GM12878 (cell line): ENCODE results near the gene TOP1. TPM values are rescaled to one million over a fixed set of nuclear protein-coding genes. Genes with fewer than 3 reads are reported as not detected.

Source experiments
- ATAC-seq: fragments of 200-7000 bp; cut with Tn5 transposase; 3 replicates; pipeline ENCODE4 v1.9.1; 2020; ENCODE audit warnings: mild to moderate bottlenecking, moderate library complexity
- BruUV-seq: library from RNA; stranded (reverse); fragments of 400-500 nt; replicated peaks from 2 replicates; lab custom pipeline; 2021; lab: Mats Ljungman, UMichigan
- CTCF ChIA-PET: fragments of 300-600 bp; sonication (Branson Sonifier 250); formaldehyde crosslinking; extraction: SDS; loops from one replicate; lab custom pipeline; 2021; ENCODE audit warnings: inconsistent platforms; lab: Yijun Ruan, JAX
- POLR2A ChIA-PET: fragments of 350-600 bp; formaldehyde crosslinking; extraction: SDS; loops from one replicate; lab custom pipeline; 2021; ENCODE audit warnings: inconsistent platforms; lab: Charles Lee
- RAD21 ChIA-PET: fragments of 300-600 bp; sonication (Branson Sonifier 250); formaldehyde crosslinking; loops from one replicate; lab custom pipeline; 2023; ENCODE audit warnings: antibody characterized with exemption; ENCODE audit not compliant: unreplicated experiment; lab: Charles Lee
- SMC1A ChIA-PET: fragments of 300-600 bp; sonication (Branson Sonifier 250); formaldehyde crosslinking; loops from one replicate; lab custom pipeline; 2023; ENCODE audit not compliant: unreplicated experiment, uncharacterized antibody; lab: Charles Lee
- DNase-seq: peaks from one replicate; pipeline ENCODE4 v3.0.0-alpha.2; 2011; ENCODE audit warnings: low read depth, low spot score
- FAIRE-seq: peaks from 3 replicates; lab custom pipeline; 2011; peaks lifted over from hg19 to GRCh38; lab: Jason Lieb, UNC
- H2AFZ ChIP-seq: 2 replicates; pipeline ENCODE4 v1.6.0; 2011; ENCODE audit warnings: low read depth, low read length, control low read depth; ENCODE audit not compliant: control insufficient read depth
- H3K27ac ChIP-seq: 2 replicates; pipeline ENCODE4 v1.5.1; 2011; ENCODE audit warnings: control low read depth; ENCODE audit not compliant: control insufficient read depth, insufficient read depth
- H3K27me3 ChIP-seq, 2 experiments: replicated peaks in 1 of 2; 2 replicates each; pipeline versions ENCODE4 v1.6.0 to v1.6.1; 2011; ENCODE audit warnings: low read length in 1 of 2; ENCODE audit not compliant: control insufficient read depth in 2 of 2, insufficient read depth in 2 of 2
- H3K36me3 ChIP-seq, 2 experiments: 2 replicates each; pipeline ENCODE4 v1.5.1; 2011; ENCODE audit warnings: low read length in 1 of 2; ENCODE audit not compliant: control insufficient read depth in 2 of 2, insufficient read depth in 2 of 2
- H3K4me1 ChIP-seq: 2 replicates; pipeline ENCODE4 v1.6.1; 2011; ENCODE audit warnings: mild to moderate bottlenecking, low read length, moderate library complexity, mixed read lengths; ENCODE audit not compliant: control insufficient read depth, insufficient read depth
- H3K4me2 ChIP-seq: 2 replicates; pipeline ENCODE4 v1.6.0; 2011; ENCODE audit warnings: control low read depth; ENCODE audit not compliant: control insufficient read depth, insufficient read depth
- H3K4me3 ChIP-seq: fragments of 200-600 bp; sonication (generic); 2 replicates; pipeline ENCODE4 v1.5.1; 2016
- H3K79me2 ChIP-seq: 2 replicates; pipeline ENCODE4 v1.6.0; 2011; ENCODE audit warnings: low read length; ENCODE audit not compliant: control insufficient read depth, insufficient read depth
- H3K9ac ChIP-seq: 2 replicates; pipeline ENCODE4 v1.8.0; 2011; ENCODE audit warnings: low read length, control low read depth, mixed read lengths; ENCODE audit not compliant: control insufficient read depth, insufficient read depth
- H3K9me3 ChIP-seq: replicated peaks from 3 replicates; pipeline ENCODE4 v1.5.1; 2011; ENCODE audit warnings: mild to moderate bottlenecking, low read length; ENCODE audit not compliant: control insufficient read depth, insufficient read depth
- H4K20me1 ChIP-seq: 2 replicates; pipeline ENCODE4 v1.6.0; 2011; ENCODE audit not compliant: control insufficient read depth, insufficient read depth
- ATF2 ChIP-seq: IDR thresholded peaks from 2 replicates; pipeline ENCODE4 v1.6.1; 2012; ENCODE audit warnings: low read length, inconsistent platforms
- MTA3 ChIP-seq: IDR thresholded peaks from 2 replicates; pipeline ENCODE4 v1.6.1; 2012; ENCODE audit warnings: low read length, inconsistent platforms, borderline replicate concordance
- POLR2AphosphoS2 ChIP-seq: IDR thresholded peaks from 2 replicates; pipeline ENCODE4 v1.6.1; 2011; ENCODE audit warnings: low read depth, mild to moderate bottlenecking, low read length, improper control_type of control experiment, moderate library complexity
- SPI1 ChIP-seq: IDR thresholded peaks from 2 replicates; pipeline ENCODE4 v1.6.1; 2011; ENCODE audit warnings: low read depth, mild to moderate bottlenecking, low read length, moderate library complexity, borderline replicate concordance; ENCODE audit not compliant: insufficient read depth
- WRNIP1 ChIP-seq: IDR thresholded peaks from 2 replicates; pipeline ENCODE4 v1.6.1; 2011; ENCODE audit warnings: low read depth, low read length, improper control_type of control experiment, borderline replicate concordance
- WGBS: methylation state at CpG from one replicate; pipeline ENCODE4 v1.1.6; 2016; ENCODE audit warnings: low lambda C conversion rate; ENCODE audit not compliant: insufficient replicate concordance, insufficient coverage; ENCODE audit errors: missing lambda C conversion rate; 5-methylcytosine and 5-hydroxymethylcytosine counted together
- in situ Hi-C: fragments of 300-500 bp; cut with MboI; formaldehyde crosslinking; loops from 9 replicates; pipeline ENCODE4 v1.14.3; 2018; ENCODE audit warnings: mixed read lengths
- intact Hi-C: fragments of 100-400 bp; cut with micrococcal nuclease; formaldehyde crosslinking; loops from one replicate; pipeline ENCODE4 v1.14.2; 2022; ENCODE audit not compliant: unreplicated experiment
- polyA plus RNA-seq, 11 experiments: library from polyadenylated mRNA; depleted of rRNA in 4 of 11; unstranded in 6 of 11; stranded (reverse) in 5 of 11; fragments of >200 nt; fragmentation: Nextera tagmentation in 4 of 11; fragmentation: Illumina TruSeq in 1 of 11; extraction: Ambion mirVana in 4 of 11; extraction: Trizol in 1 of 11; gene quantifications; 1 replicate in 1 of 11; 2 replicates in 10 of 11; pipeline versions ENCODE4 v1.2.1 to v1.2.3, GENCODE V29; 2011 to 2016; ENCODE audit warnings: inconsistent platforms in 2 of 11, missing spikeins in 2 of 11, low read depth in 1 of 11
- total RNA-seq, 4 experiments: library from RNA; depleted of rRNA in 3 of 4; stranded (reverse); fragments of >200 nt in 3 of 4; fragmentation: Illumina TruSeq in 1 of 4; extraction: Trizol in 1 of 4; gene quantifications; 2 replicates each; pipeline versions ENCODE4 v1.2.1 to v1.2.3, GENCODE V29; 2013 to 2021

TOP1 gene
- total and polyA plus RNA-seq, 10 of the 15 experiments (the other 5 are each of a cell fraction or from before 2014, with no cell fraction given) = 21.5 to 128 (median 47.3) TPM

GRCh38 chr20:41142919-41143318 is 114.3 kb downstream of the TOP1 start:
- WGBS = 47% methylated on average over 5 of the region's 5 CpGs

GRCh38 chr20:41143354-41143753 is 114.7 kb downstream of the TOP1 start:
- no peak for FAIRE-seq
- H4K20me1 ChIP-seq = peaks cover 9% of the 10 kb centered on the region
- peaks cover 89% of the 10 kb centered on the region for H3K79me2 ChIP-seq
- SMC1A ChIA-PET = interaction anchor here (0.5 to 2.2 kb wide), 7 partner anchors 8 to 177 kb away, joined by 3 to 15 read pairs (median 4); no protein-coding TSS in a partner anchor
- in situ Hi-C loops = no loop called here
- POLR2A ChIA-PET = interaction anchor here (2.6 to 11.3 kb wide), 3 partner anchors 9 to 13 kb away, joined by 10 to 84 read pairs (median 11); no protein-coding TSS in a partner anchor
- 97% methylated on average over 2 of the region's 2 CpGs for WGBS
- intact Hi-C loops = no loop called here
- 0 out of 2 replicates have a peak, but pooled peaks have one; percentile 8 for TF ChIP-seq WRNIP1
- no peak for TF ChIP-seq ATF2
- TF ChIP-seq MTA3 = no peak
- peaks cover 2 to 3% of the 10 kb centered on the region in 2 experiments; a peak in 3 of 4 replicates for H3K36me3 ChIP-seq
- H3K27me3 ChIP-seq = no peaks in the 10 kb centered on the region
- no TSS peak for BruUV-seq
- no peak for DNase-seq
- no peak overlapping the region for H3K27ac ChIP-seq
- H3K4me3 ChIP-seq = 0 out of 2 replicates have a peak overlapping the region, but pooled peaks have one; percentile 26
- no peak overlapping the region for H3K9ac ChIP-seq
- peak overlapping the region; percentile 75 for H3K4me2 ChIP-seq
- no peak overlapping the region for H2AFZ ChIP-seq
- H3K9me3 ChIP-seq = no peaks in the 10 kb centered on the region
- peaks cover 50% of the 10 kb centered on the region for H3K4me1 ChIP-seq
- RAD21 ChIA-PET = interaction anchor here (2.4 to 4.0 kb wide), 2 partner anchors 9 to 14 kb away, joined by 8 to 42 read pairs; no protein-coding TSS in a partner anchor
- CTCF ChIA-PET = interaction anchor here (0.5 to 10.1 kb wide), 6 partner anchors 10 to 174 kb away, joined by 3 to 75 read pairs (median 3); no protein-coding TSS in a partner anchor
- ATAC-seq = no peak

More at GRCh38 chr20:41142919-41143318, 114.3 kb downstream of the TOP1 start:
- ChIA-PET RAD21 (interaction anchor here (1.0 to 4.0 kb wide), 3 partner anchors 8 to 14 kb away, joined by 4 to 42 read pairs (median 8); no protein-coding TSS in a partner anchor), CTCF (interaction anchor here (1.0 to 10.1 kb wide), 5 partner anchors 9 to 90 kb away, joined by 3 to 75 read pairs (median 18); no protein-coding TSS in a partner anchor), POLR2A (interaction anchor here (1.3 to 11.3 kb wide), 4 partner anchors 9 to 22 kb away, joined by 4 to 84 read pairs (median 10); no protein-coding TSS in a partner anchor), SMC1A (interaction anchor here (0.7 to 5.9 kb wide), 7 partner anchors 9 to 96 kb away, joined by 3 to 71 read pairs (median 10); no protein-coding TSS in a partner anchor)
- no peaks in the 10 kb centered on the region for H3K9me3 ChIP-seq
- no peak overlapping the region for H2AFZ ChIP-seq
- H3K27ac ChIP-seq = no peak overlapping the region
- 0 out of 2 replicates have a peak overlapping the region, but pooled peaks have one; percentile 26 for H3K4me3 ChIP-seq
- no peak overlapping the region for H3K9ac ChIP-seq
- no peaks in the 10 kb centered on the region for H3K27me3 ChIP-seq
- intact Hi-C loops (no loop called here), in situ Hi-C loops (no loop called here)
- ATAC-seq (peak; percentile 41), DNase-seq (no peak), FAIRE-seq (no peak)
- H3K36me3 ChIP-seq = peaks cover 2 to 3% of the 10 kb centered on the region in 2 experiments; a peak in 3 of 4 replicates
- H3K79me2 ChIP-seq = peaks cover 93% of the 10 kb centered on the region
- peak overlapping the region; percentile 75 for H3K4me2 ChIP-seq
- TF ChIP-seq WRNIP1 (0 out of 2 replicates have a peak, but pooled peaks have one; percentile 9), POLR2AphosphoS2 (no peak), SPI1 (peak; percentile 87)
- peaks cover 9% of the 10 kb centered on the region for H4K20me1 ChIP-seq
- peaks cover 50% of the 10 kb centered on the region for H3K4me1 ChIP-seq
- no TSS peak for BruUV-seq
